GM13976 (cell line): ENCODE data around the gene CDC42BPG.

ENCODE experiments used
- DNase-seq: peaks from one replicate; pipeline ENCODE4 v3.0.0; 2012; ENCODE audit warnings: low spot score
- in situ Hi-C: fragments of 300-500 bp; cut with MboI; formaldehyde crosslinking; loops from one replicate; pipeline ENCODE4 v1.12.0; 2022; ENCODE audit warnings: low sequenced_read_pairs, mixed read lengths, inconsistent platforms; ENCODE audit not compliant: unreplicated experiment
- TF ChIP-seq, protein P1 (sequence below): IDR thresholded peaks from 2 replicates; pipeline ENCODE4 v1.5.1; 2012; ENCODE audit warnings: borderline replicate concordance, mild to moderate bottlenecking; ENCODE audit not compliant: insufficient read depth; ENCODE audit errors: extremely low read depth, missing control alignments, control extremely low read depth

The CDC42BPG gene

DNA sequence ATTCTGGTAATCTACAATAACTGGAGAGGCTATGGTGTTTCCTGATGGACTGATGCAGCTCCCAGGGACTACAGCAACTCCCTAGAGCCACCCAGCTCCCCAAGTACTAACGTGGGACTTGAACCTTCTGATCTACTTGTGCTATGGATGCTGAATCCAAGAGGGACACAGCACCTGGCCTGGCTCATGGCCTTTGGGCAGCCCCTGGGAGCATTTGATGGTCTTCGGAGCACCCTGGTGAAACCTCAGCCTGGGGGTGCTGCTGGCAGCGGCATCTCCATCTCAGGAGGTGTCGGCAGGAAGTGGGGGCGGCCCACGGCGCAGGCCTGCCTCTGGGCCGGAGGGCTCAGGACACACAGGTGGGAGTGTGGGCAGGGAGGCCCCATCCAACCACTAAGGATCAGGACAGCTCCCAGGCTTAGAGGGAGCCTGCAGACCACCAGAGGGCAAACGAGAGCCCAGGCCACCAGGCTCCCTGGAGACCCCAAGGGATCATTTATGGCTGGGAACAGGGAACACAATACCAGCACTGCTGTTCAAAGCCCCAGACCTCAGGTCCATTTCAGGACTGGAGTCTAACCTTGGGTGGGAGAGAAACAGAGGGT is 25.2 kb upstream of the CDC42BPG start:
- in situ Hi-C loops, result no loop called here
- TF ChIP-seq, protein P1, sequence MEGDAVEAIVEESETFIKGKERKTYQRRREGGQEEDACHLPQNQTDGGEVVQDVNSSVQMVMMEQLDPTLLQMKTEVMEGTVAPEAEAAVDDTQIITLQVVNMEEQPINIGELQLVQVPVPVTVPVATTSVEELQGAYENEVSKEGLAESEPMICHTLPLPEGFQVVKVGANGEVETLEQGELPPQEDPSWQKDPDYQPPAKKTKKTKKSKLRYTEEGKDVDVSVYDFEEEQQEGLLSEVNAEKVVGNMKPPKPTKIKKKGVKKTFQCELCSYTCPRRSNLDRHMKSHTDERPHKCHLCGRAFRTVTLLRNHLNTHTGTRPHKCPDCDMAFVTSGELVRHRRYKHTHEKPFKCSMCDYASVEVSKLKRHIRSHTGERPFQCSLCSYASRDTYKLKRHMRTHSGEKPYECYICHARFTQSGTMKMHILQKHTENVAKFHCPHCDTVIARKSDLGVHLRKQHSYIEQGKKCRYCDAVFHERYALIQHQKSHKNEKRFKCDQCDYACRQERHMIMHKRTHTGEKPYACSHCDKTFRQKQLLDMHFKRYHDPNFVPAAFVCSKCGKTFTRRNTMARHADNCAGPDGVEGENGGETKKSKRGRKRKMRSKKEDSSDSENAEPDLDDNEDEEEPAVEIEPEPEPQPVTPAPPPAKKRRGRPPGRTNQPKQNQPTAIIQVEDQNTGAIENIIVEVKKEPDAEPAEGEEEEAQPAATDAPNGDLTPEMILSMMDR, result peak; percentile 39
- no peak for DNase-seq

DNA sequence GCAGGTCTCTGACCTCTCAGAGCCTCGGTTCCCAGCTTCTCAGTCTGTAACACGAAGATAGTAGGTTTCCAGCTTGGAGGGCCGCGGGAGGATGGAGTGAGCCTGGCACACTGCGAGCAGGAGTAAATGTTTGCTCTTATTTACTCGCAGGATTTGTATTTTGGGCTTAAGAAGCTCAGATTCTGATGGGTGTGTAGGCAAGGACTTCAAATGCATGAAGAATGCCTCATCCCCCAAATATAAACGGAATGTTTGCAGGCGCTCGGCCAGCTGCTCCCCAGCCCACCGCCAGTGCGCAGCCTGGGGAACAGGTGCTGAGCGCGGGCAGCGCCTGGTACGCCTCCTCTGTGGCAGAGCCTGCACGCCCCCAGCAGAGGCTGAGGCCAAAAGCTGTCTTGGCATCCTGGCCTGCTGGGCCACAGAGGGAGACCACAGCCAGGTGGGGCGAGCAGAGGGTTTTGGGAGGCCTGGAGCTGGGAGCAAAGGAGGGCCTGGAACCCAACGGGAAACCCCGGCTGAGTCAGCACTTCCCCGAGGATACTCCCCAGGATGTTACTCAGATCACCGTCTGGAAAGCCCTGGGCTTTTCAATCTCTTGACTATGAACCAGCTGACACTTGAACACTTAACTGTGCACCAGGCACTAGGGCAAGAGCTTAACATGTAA is 24.6 kb upstream of the CDC42BPG start:
- DNase-seq, result peak; percentile 43
- TF ChIP-seq, protein P1, result no peak
- in situ Hi-C loops, result no loop called here

DNA sequence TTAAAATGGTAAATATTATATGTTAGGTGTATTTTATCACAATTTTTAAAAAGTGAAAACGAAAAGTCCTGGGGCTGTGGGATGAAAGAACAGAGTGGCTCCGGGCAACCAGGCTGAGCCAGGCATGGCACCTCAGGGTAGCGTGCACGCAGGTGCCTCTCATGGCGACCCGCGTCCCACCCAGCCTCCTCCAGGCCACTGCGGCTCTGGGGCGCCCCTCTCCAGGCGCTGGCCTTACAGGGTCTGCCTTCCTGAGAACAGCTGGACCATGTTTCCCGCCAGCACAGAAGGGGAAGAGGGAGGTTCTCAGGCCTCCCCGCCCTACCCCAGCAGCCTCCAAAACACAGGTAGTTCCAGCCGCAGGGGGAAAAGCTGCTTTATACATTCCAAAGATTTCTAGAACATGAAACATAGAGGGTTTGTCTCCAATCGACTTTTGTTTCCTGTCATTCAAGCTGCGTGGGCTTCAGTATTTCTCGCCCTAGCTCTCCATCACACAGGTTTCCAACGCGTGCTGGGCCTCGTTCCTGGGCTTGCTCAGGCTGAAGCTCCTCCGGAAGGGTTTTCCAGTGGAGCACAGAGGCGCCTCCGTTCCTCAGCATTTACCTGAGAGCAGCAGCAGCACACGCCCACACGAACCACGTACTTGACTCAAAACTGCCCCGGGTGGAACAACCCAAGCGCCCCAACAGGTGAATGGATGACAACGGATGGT is 23.5 kb upstream of the CDC42BPG start:
- no peak for DNase-seq
- TF ChIP-seq, protein P1, result no peak
- in situ Hi-C loops, result no loop called here

DNA sequence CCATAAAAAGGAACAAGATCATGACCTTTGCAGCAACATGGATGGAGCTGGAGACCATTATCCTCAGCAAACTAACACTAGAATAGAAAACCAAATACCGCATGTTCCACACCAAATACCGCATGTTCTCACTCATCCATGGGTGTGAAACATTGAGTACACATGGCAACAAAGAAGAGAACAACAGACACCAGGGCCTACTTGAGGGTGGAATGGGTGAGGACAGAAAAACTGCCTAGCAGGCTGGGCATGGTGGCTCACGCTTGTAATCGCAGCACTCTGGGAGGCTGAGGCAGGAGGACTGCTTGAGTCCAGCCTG is 21.7 kb upstream of the CDC42BPG start:
- TF ChIP-seq, protein P1, result no peak

DNA sequence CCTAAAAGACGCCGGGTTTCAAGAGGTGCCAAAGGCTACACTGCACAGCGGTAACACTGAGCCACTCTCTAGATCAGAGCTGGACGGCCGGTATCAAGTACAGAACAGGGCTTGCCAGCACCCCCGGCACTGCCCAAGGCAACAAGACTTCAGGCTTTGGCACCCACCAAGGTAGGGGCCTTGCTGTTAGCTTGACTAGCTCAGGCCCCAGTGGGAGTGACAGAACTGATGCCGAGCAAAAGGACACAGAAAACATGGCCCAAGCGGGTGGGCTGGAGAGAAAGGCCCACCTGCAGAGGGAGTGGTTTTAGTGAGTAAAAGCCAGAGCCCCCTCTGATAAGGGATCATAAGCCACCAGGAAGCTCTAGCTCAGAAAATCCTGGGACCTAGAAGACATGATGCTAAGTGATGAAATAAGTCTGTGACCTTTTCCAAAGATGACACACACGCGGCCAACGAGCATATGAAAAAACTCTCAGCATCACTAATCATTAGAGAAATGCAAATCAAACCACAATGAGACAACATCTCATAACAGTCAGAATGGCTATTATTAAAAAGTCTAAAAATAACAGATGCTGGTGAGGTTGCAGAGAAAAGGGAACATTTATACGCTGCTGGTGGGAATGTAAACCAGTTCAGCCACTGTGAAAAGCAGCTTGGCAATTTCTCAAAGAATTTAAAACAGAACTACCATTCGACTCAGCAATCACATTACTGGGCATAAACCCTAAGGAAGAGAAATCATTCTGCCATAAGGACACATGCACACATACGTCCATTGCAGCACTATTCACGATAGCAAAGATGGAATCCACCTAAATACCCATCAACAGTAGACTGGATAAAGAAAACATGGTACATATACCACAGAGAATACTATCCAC is 21.1 kb upstream of the CDC42BPG start:
- in situ Hi-C loops, result no loop called here
- TF ChIP-seq, protein P1, result no peak
- no peak for DNase-seq

More for the DNA sequence above, 21.7 kb upstream of the CDC42BPG start:
- no peak for DNase-seq
- in situ Hi-C loops, result no loop called here
